HL-60 (cell line): ENCODE measurements around the gene MKLN1.

Source experiments
- CTCF ChIP-seq: IDR thresholded peaks from one replicate; pipeline ENCODE4 v1.5.1; 2011; ENCODE audit warnings: low read length, control low read depth, inconsistent platforms; ENCODE audit not compliant: insufficient read depth
- GABPA ChIP-seq: IDR thresholded peaks from 2 replicates; pipeline ENCODE4 v1.6.1; 2012; ENCODE audit warnings: low read depth
- POLR2AphosphoS5 ChIP-seq: IDR thresholded peaks from 2 replicates; pipeline ENCODE4 v1.6.1; 2012; ENCODE audit warnings: low read depth

- no peak for TF ChIP-seq GABPA
- no peak for TF ChIP-seq CTCF
- no peak for TF ChIP-seq POLR2AphosphoS5
Observed at GRCh38 chr7:131302446-131302845, 25.2 kb upstream of the MKLN1 start.
